Esophagus muscularis mucosa (tissue), 3 donors: Measurements from ENCODE around the gene S100A4.

Experiments used
- POLR2AphosphoS5 ChIP-seq, 2 donors: sonication (generic); formaldehyde crosslinking; IDR thresholded peaks; one replicate each; pipeline ENCODE4 v1.6.1; 2017; ENCODE audit warnings: antibody characterized with exemption in 2 of 2
- TF ChIP-seq, protein P1 (sequence below), 3 experiments: fragments of 200-600 bp in 2 of 3; fragments of 450-650 bp in 1 of 3; sonication (generic) in 2 of 3; IDR thresholded peaks; one replicate each; pipeline ENCODE4 v1.5.1; 2017 to 2019; ENCODE audit warnings: antibody characterized with exemption in 3 of 3, mild to moderate bottlenecking in 2 of 3, moderate library complexity in 1 of 3

DNA sequence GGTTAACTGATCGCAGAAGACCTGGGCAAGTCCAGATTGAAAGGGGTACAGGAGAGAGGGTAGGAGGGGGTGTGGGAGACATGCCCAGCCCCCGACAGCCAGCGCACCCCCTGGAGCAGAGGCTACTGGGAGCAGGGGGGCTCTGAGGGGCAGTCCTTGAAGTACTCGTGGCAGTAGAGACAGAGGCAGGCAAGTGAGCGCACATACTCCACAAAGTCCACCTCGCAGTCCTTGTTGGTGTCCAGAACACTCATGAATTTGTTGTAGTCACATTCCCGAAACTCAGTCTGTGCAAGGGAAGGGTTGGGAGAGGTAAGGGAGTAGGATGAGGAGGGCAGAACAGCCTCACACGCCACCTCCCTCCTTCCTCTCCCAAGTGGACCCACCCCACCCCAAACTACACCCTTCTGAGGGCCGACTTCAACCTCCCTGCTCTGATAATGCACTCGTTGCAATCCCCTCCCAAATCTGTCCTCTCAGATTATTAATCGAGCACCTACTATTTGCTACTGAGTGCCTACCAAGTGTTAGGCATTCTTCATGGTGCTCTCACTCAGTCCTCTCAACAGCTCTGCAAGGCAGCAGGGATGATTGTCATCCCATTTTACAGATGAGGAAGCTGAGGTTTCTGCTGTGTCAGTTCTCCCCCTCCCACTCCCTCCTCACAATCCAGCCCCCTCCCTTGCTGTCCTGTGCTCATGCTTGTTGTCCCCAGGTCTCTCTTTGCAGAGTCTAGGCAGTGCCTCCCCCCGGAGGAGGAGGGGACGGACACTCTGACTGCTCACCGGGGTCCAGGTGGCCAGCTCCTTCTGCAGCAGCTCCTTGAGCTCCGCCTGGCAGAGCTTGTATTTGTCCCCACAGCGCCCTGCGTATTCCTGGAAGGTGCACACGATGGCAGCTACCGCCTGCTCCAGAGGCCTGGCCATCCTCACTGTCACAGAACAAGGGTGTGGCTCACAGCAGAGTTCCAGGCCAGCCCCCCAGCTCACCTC is 2.2 kb upstream of the S100A4 start:
- TF ChIP-seq, protein P1, sequence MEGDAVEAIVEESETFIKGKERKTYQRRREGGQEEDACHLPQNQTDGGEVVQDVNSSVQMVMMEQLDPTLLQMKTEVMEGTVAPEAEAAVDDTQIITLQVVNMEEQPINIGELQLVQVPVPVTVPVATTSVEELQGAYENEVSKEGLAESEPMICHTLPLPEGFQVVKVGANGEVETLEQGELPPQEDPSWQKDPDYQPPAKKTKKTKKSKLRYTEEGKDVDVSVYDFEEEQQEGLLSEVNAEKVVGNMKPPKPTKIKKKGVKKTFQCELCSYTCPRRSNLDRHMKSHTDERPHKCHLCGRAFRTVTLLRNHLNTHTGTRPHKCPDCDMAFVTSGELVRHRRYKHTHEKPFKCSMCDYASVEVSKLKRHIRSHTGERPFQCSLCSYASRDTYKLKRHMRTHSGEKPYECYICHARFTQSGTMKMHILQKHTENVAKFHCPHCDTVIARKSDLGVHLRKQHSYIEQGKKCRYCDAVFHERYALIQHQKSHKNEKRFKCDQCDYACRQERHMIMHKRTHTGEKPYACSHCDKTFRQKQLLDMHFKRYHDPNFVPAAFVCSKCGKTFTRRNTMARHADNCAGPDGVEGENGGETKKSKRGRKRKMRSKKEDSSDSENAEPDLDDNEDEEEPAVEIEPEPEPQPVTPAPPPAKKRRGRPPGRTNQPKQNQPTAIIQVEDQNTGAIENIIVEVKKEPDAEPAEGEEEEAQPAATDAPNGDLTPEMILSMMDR (IDR thresholded peaks at IDR 0.05): no peak
- no peak for TF ChIP-seq POLR2AphosphoS5 (IDR thresholded peaks at IDR 0.05)
